Thoracic aorta (tissue), 2 donors: ENCODE data around the gene COLGALT1. TPM values are rescaled to one million over a fixed set of nuclear protein-coding genes. Genes with fewer than 3 reads are reported as not detected.

Experiments
- ATAC-seq: fragments of 150-250 bp; one replicate; pipeline ENCODE4 v1.8.0; 2017; ENCODE audit warnings: low read depth; ENCODE audit not compliant: insufficient number of reproducible peaks, low FRiP score
- DNase-seq: peaks from one replicate; pipeline ENCODE4 v3.0.0-alpha.2; 2020; ENCODE audit warnings: low spot score
- H3K27ac ChIP-seq, 2 donors: fragments of 200-600 bp; sonication (generic); 1 replicate in 1 of 2; 2 replicates in 1 of 2; pipeline ENCODE4 v1.5.1; 2016; ENCODE audit warnings: mild to moderate bottlenecking in 2 of 2, moderate library complexity in 2 of 2
- H3K27me3 ChIP-seq: fragments of 200-600 bp; sonication (generic); replicated peaks from 2 replicates; pipeline ENCODE4 v1.6.0; 2016; ENCODE audit warnings: mild to moderate bottlenecking; ENCODE audit not compliant: insufficient read depth
- H3K36me3 ChIP-seq: fragments of 200-600 bp; sonication (generic); one replicate; pipeline ENCODE4 v1.5.1; 2016
- H3K4me1 ChIP-seq, 2 donors: fragments of 200-600 bp; sonication (generic); 1 replicate in 1 of 2; 2 replicates in 1 of 2; pipeline versions ENCODE4 v1.5.1 to v1.6.0; 2016; ENCODE audit warnings: low read depth in 2 of 2, mild to moderate bottlenecking in 1 of 2; ENCODE audit not compliant: control insufficient read depth in 1 of 2
- H3K4me3 ChIP-seq: fragments of 200-600 bp; sonication (generic); 2 replicates; pipeline ENCODE4 v1.5.1; 2016; ENCODE audit warnings: mild to moderate bottlenecking
- H3K9me3 ChIP-seq: fragments of 200-600 bp; sonication (generic); 2 replicates; pipeline ENCODE4 v1.5.1; 2016
- CTCF ChIP-seq: fragments of 200-600 bp; sonication (generic); IDR thresholded peaks from one replicate; pipeline ENCODE4 v1.5.1; 2019; ENCODE audit warnings: antibody characterized with exemption
- total RNA-seq, 2 donors: library from RNA; depleted of rRNA; stranded (reverse); fragments of >200 nt; gene quantifications; one replicate each; pipeline versions ENCODE4 v1.1.0 to v1.2.3, GENCODE V29; 2016

The COLGALT1 gene
- total RNA-seq, 2 donors from 2014 or later: 73.7 to 94.1 TPM

GRCh38 chr19:17618936-17619335 is 63.5 kb downstream of the COLGALT1 start:
- no peak for DNase-seq
- no peak overlapping the region for H3K4me3 ChIP-seq
- H3K27me3 ChIP-seq: no peaks in the 10 kb centered on the region
- ATAC-seq: no peak
- H3K27ac ChIP-seq: no peak overlapping the region
- peaks cover 8% of the 10 kb centered on the region for H3K9me3 ChIP-seq
- H3K36me3 ChIP-seq: no peaks in the 10 kb centered on the region
- no peak for TF ChIP-seq CTCF
- peaks cover 0 to 8% of the 10 kb centered on the region in 2 donors for H3K4me1 ChIP-seq

GRCh38 chr19:17620696-17621095 is 65.2 kb downstream of the COLGALT1 start:
- Histone ChIP-seq H3K4me1 (peaks cover 0 to 8% of the 10 kb centered on the region in 2 donors), H3K36me3 (no peaks in the 10 kb centered on the region), H3K27me3 (no peaks in the 10 kb centered on the region), H3K9me3 (peaks cover 8% of the 10 kb centered on the region), H3K4me3 (no peak overlapping the region), H3K27ac (no peak overlapping the region)
- DNase-seq (no peak), ATAC-seq (no peak)
- no peak for TF ChIP-seq CTCF

GRCh38 chr19:17623224-17623935 is 67.9 kb downstream of the COLGALT1 start:
- no peaks in the 10 kb centered on the region for H3K36me3 ChIP-seq
- H3K4me1 ChIP-seq: no peaks in the 10 kb centered on the region
- no peak overlapping the region for H3K27ac ChIP-seq
- DNase-seq: no peak
- TF ChIP-seq CTCF: no peak
- H3K9me3 ChIP-seq: peaks cover 8% of the 10 kb centered on the region
- H3K4me3 ChIP-seq: no peak overlapping the region
- H3K27me3 ChIP-seq: no peaks in the 10 kb centered on the region
- ATAC-seq: no peak

GRCh38 chr19:17624314-17624991 is 69.0 kb downstream of the COLGALT1 start:
- Histone ChIP-seq H3K36me3 (no peaks in the 10 kb centered on the region), H3K4me1 (no peaks in the 10 kb centered on the region), H3K9me3 (peaks cover 8% of the 10 kb centered on the region), H3K27ac (no peak overlapping the region), H3K4me3 (no peak overlapping the region), H3K27me3 (no peaks in the 10 kb centered on the region)
- no peak for TF ChIP-seq CTCF
- DNase-seq (no peak), ATAC-seq (no peak)

GRCh38 chr19:17625043-17625442 is 69.6 kb downstream of the COLGALT1 start:
- Histone ChIP-seq H3K27me3 (no peaks in the 10 kb centered on the region), H3K4me3 (no peak overlapping the region), H3K27ac (no peak overlapping the region), H3K4me1 (no peaks in the 10 kb centered on the region), H3K9me3 (peaks cover 8% of the 10 kb centered on the region), H3K36me3 (no peaks in the 10 kb centered on the region)
- ATAC-seq (no peak), DNase-seq (no peak)
- TF ChIP-seq CTCF: no peak
